Stimulated activated CD8-positive, alpha-beta memory T cell treated with anti-CD3 and anti-CD28 coated beads, Interleukin-4, amount 100 ng/mL, for 4 hours (primary cell): ENCODE measurements around the gene KIDINS220.

Experiments used
- DNase-seq, 2 donors: peaks; one replicate each; pipeline ENCODE4 v3.0.0-alpha.2; 2020; ENCODE audit warnings: low read depth in 2 of 2, low spot score in 1 of 2

The KIDINS220 gene

DNA sequence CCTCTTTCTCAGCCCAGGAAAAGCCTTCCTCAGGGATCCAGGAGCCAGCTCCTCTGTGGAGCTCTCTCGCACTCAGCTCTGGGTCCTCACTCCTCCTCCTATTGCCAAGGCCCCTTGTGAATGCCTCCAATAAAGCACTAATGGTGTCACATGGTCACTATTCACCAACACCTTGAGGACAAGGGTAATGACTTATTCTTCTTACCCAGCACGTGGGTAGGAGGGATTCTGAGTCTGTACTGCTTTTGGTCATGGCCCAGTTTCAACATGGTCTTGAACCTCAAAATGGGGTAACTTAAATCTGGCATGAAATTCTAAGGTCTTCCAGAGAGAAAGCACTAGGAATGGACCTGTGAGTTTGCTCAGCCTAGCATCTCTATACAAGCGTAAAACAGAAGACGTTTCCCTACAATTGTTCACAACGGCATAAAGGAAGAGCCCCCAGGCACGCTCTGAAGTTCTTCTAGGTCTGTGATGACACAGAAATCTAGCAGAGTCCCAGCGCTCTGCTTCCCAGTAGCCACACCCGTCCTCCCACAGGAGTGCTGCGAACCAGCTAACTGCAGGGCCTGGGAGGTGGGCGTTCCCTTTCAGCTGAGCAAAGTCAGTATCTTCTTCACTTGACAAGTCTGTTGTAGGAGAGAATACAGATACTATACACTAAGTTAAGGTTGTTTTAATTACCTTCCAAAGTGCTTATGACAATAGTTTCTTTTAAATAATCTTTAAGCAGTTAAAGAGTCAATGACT lies 14.6 kb upstream of the KIDINS220 start:
- DNase-seq, result no peak

GRCh38 chr2:8850845-8851487 lies 13.6 kb upstream of the KIDINS220 start:
- no peak for DNase-seq

DNA sequence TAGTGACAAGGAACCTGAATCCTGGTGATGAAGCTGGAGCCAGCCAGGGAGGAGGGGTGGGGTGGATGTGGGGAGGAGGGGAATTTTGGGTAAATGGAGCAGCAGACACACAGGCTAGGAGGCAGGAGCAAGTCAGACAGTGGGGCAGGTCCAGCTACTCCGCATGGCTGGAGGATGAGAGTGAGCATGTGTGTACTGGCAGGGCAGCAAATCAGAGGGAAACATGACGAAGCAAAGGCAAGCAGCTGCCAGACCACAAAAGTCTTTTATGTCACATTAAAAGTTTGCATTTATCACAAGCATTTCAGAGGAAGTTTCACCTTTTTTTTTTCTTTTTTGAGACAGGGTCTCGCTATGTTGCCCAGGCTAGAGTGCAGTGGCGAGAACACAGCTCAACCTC lies 11.9 kb upstream of the KIDINS220 start:
- DNase-seq, result no peak

DNA sequence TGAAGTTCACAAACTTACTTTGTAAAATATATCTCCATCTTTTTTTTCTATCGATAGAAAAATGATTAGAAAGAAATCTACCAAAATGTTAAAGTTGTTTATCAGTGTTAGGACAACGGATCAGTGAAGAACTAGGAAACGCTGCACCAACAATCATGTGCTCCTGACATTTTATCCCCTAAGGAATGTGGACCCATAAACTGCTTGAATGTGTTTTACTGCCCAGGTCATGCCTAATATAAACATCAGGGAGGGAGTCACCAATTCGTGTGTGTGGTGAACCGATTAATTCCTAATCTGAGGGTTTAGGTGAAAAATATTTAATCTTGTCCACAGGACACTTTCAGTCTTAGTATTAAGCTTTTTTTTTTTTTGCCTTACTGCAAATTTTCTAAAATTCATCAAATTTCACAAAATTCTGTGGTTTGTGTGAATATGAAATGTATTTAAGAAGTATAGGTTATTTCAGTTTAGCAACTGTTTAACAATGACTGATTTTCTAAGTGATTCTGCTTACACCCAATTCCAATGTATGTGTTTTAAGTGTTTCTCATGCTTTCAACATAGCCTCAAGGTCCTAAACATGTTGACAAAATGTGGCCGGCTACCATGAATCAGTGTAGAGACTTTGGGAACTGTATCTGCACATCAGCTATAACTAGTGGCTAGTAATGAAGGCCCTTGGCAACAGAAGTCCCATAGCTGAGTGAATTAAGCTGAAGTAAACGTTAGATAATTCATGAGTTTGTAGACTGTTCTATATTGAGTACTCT lies 11.1 kb upstream of the KIDINS220 start:
- DNase-seq, result no peak

GRCh38 chr2:8847400-8847799 lies 10.0 kb upstream of the KIDINS220 start:
- DNase-seq, result no peak

GRCh38 chr2:8841932-8842331 lies 4.5 kb upstream of the KIDINS220 start:
- no peak for DNase-seq

DNA sequence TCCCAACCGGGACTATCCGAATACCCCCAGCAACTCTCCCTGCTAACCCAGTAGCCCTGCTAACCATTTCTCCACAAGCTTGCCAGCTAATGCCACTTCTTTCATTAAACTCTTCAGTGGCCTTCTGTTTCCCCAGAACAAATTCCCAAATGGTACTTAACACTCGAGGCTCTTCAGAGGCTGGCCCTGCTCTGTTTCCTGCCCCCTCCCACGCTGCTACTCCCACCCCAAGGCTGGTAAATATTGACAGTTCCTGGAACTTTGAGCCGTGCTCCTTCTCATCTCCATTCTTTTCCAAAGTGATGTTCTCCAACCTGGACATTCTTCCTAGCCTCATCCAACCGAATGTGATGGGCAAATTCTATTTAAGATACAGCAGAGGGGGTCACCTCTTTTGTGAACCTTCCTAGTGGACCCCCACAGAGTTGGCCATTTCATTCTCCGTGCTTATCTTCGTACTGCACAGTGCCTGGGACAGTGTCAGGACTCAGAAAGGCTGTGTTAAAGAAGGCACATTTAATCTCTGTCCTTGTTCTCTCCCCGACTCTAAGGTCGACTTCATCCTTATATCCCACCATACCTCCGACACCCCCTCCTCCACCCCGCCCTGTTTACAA lies 3.2 kb upstream of the KIDINS220 start:
- no peak for DNase-seq

DNA sequence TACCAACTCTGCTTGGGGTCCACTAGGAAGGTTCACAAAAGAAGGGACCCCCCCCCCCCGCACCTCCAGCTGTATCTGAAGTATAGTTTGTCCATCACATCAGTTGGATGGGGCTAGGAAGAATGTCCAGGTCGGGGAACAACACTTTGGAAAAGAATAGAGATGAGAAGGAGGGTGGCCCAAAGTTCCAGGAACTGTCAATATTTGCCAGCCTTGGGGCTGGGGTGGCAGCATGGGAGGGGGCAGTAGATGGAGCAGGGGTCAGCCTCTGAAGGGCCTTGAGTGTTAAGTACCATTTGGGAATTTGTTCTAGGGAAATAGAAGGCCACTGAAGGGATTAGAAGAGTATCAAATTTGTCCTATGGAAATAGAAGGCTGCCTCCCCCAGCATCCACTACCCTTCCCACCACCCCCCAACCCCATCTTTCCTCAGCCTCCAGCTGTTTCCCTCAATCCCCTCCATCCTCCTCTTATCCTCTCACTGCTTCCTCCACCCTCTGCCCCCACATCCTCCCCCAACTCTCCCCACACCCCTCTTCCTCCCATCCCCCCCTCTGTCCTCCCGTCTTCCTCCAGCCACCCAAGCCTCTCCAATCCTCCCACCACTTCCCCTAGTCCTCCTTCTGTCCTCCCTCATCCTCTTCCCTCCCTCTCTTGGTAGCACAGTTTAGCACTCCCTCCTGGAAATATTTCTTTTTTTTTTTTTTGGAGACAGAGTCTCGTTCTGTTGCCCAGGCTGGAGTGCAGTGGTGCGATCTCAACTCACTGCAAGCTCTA lies 2.0 kb upstream of the KIDINS220 start:
- no peak for DNase-seq

- no peak for DNase-seq
Observed at GRCh38 chr2:8837795-8838140, 355 bp upstream of the KIDINS220 start.

- DNase-seq, result no peak
Observed at GRCh38 chr2:8835279-8835678, 2.1 kb downstream of the KIDINS220 start.

DNA sequence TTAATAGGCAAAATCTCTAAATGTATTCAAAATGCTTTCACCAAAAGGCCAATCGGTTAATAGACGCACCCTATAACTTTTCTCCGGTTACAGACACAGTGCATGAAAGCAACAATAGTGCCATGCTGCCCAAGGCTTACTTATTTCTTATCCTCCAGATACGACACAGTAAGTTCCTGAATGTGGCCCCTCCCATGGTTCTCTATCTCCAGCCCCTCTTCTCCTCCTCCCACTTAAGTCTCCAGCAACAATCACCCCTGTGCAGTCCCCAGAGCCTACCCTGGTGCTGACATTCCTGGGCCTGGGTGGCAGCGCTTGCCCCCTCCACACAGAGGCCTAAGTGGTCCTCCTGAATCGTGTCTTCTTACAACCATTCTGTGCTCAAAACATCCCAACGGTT lies 3.6 kb downstream of the KIDINS220 start:
- no peak for DNase-seq

GRCh38 chr2:8831516-8831915 lies 5.9 kb downstream of the KIDINS220 start:
- no peak for DNase-seq

- no peak for DNase-seq
Observed at GRCh38 chr2:8827729-8828128, 9.7 kb downstream of the KIDINS220 start.

- no peak for DNase-seq
Observed at GRCh38 chr2:8822218-8822617, 15.2 kb downstream of the KIDINS220 start.

DNA sequence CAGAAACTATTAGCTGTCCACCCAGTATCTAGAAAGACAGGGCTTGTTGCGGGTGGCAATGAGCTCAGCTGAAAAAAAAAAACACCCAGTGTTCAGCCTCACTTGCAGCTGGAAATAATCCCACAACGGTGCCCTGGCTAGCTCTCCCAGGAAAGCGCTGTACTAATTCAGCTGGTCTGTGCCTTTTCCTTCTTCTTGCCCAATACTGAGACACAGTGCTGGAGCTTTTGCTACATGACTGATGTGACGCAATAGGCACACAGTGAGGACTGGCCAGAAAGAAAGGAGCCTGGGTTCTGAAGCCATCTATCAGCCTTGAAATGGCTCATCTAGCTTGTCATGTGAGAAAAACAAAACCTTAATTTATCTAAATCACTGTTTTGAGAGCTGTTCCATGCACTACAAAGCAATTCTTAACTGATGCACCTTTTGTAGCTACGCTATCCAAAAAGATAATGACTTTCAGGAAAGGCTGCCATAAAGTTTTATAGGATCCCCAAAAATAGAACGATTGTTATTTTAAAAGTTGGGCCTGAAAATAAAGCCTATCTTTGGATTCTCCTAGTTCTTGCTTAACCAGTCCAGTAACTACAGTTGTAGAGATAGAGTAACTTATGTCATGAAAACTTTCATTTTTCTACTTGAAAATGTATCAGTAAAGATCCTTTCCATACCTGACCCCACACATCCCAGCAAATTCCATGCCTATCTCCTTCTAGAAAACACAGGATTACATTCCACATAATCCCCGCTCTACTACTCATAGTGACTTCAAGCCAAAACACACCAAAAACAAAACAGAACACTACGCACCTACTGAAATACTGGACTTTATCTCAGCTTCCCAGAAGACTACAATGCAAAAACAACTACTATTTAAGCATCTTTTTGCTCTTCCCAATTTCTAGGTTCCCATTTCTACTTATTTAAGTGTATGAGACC lies 15.9 kb downstream of the KIDINS220 start:
- DNase-seq, result no peak

DNA sequence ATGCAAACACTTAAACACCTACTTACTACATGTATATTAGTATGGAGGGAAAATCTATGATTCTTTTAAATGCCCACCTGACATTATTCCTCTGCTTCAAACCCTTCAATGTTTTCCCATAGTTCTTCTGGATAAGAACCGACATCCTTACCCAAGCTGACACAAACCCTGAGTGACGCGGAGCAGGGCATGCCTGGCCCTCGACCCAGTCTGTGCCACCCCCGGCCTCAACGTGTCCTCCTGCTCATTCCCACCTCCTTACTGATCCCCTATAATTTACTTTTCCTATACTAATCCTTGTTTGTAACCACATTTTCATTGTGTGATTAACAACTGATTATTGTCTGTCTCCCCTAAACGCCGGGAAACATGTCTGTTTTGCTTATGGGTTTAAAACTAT lies 17.5 kb downstream of the KIDINS220 start:
- no peak for DNase-seq

DNA sequence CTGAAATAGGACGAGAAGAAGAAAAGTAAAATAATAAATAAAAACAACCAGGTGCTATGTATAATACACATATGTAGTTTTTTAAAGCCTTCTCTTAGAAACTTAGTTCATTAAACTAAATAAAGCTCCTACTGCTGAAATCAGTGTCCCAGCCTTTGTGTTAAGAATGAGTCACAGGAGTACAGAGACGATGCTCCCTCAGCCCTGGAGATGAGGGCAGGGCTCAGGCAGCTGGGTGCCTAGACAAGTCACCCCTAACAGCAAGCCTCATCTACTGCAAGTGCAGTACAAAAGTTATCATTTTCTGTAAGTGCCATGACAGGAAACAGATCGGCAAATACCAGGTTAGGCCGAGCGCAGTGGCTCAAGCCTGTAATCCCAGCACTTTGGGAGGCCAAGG lies 18.2 kb downstream of the KIDINS220 start:
- DNase-seq, result no peak

GRCh38 chr2:8817221-8817620 lies 20.2 kb downstream of the KIDINS220 start:
- no peak for DNase-seq

- no peak for DNase-seq
Observed at GRCh38 chr2:8806885-8807704, 30.3 kb downstream of the KIDINS220 start.
